GM21576 (cell line): Measurements from ENCODE around the gene TMTC2.

Experiments used
- ATAC-seq: cut with Tn5 transposase; IDR thresholded peaks from one replicate; pipeline ENCODE4 v1.9.1; 2021; ENCODE audit warnings: mild to moderate bottlenecking, moderate library complexity; ENCODE audit not compliant: unreplicated experiment

The TMTC2 gene

GRCh38 chr12:82682326-82682725, 4.4 kb upstream of the TMTC2 start:
- no peak for ATAC-seq

- no peak for ATAC-seq
Measured at GRCh38 chr12:82682851-82683261, 3.9 kb upstream of the TMTC2 start.

GRCh38 chr12:82685790-82686167, 927 bp upstream of the TMTC2 start:
- peak; percentile 56 for ATAC-seq

DNA sequence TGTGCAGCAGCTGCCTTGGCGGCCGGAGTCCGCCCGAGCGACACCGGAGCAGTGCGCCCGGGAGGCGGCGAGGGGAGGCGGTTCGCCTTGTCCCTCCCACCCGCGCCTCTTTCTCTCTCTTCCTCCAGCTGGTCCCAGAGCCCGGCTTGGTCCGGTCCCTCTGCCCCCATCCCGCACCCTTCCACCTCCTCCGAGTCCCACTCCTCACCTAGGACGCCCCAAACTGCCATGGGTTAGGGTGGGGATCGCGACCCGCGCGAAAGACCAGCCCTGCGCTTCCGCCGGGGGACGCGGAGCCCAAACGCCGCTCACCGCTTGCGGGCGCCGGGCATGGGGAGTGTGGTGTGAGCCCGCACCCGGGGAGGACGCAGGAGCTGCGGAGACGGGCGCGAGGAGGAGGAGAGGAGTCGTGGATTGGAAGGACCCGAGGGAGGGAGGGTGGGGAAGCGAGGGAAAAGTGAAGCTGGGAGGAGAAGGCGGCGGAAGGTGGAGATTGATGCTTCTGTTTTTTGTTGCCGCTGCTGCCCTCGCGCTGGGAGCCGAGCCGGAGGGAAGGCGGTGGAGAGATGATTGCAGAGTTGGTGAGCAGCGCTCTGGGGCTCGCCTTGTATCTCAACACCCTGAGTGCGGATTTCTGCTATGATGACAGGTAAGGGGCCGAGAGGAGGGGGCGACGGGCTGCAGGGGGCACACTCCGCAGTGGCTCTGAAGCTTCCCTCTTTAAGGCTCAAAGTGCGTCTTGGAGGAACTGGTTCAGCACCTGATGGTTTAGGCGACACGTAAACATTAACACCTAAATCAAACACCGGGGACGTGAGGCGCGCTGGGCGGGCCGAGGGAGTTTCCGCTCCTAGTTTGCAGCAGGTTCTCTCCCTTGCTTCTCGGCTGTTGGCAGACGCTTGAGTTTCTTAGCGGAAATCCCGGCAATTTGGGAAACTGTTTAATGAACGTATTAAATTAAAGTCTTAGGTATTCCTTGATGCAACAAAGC, 610 bp downstream of the TMTC2 start:
- ATAC-seq: peak; percentile 39

DNA sequence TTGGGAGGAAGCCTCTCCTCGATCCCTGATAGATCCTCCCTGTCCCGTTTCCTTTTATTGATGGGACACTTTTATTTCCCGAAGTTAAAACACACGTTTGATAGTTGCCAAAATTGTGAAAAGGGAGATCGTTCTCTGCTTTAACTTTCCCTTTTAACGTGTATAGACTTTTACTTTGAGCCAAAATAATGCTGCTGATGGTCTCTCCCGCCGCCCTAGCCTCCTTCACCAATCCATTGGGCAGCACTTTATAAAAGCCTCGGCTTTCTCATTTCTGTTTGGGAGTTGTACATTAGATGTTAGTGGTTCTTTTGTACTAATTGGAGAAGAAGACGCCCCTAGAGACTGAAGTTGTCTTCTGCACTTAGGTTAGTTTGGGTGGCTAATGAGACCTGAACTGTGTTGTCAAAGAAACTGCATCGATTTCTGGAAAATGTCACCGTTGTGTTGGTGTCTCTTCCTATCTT, 1.4 kb downstream of the TMTC2 start:
- ATAC-seq: no peak

GRCh38 chr12:82688596-82688995, 1.9 kb downstream of the TMTC2 start:
- no peak for ATAC-seq

- no peak for ATAC-seq
Measured at GRCh38 chr12:82690006-82690405, 3.3 kb downstream of the TMTC2 start.

DNA sequence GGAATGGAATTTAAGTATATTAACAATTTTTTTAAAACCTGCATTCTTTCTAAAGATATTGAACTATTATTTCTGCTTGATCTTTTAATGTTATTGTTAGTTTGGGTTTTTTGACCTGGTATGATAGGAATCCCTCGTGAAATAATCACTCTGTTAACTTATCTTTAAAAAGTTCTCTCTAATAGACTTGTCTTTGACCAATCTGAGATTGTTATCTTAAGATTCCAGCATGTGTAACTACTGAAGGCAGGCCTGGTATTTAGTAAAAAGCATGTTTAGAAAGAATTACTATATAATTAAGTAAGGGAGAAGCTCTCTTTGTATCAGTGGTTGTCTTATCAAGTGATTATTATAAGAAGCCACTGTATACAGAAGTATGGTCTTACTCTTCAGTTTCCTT, 4.8 kb downstream of the TMTC2 start:
- no peak for ATAC-seq

GRCh38 chr12:82694276-82694675, 7.6 kb downstream of the TMTC2 start:
- ATAC-seq: no peak

DNA sequence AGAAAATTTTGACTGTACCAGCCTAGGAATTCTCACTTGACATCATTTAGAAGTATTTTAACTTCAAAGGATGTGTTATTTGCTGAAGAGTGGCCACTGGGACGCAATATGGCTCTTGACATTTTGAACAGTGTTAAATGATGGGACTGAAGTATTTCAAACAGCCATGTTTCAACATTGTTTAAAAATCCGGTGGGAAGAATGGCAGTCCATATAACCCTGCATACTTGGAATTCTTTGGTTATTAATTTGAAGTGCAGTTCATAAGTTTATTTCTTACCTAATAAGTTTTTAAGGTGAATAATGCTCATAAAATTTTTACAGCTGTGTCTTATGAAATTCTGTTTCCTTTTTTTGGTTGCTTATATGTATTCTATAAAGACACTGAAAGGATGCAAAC, 8.3 kb downstream of the TMTC2 start:
- ATAC-seq: no peak

- ATAC-seq: no peak
Measured at GRCh38 chr12:82695531-82695930, 8.8 kb downstream of the TMTC2 start.

DNA sequence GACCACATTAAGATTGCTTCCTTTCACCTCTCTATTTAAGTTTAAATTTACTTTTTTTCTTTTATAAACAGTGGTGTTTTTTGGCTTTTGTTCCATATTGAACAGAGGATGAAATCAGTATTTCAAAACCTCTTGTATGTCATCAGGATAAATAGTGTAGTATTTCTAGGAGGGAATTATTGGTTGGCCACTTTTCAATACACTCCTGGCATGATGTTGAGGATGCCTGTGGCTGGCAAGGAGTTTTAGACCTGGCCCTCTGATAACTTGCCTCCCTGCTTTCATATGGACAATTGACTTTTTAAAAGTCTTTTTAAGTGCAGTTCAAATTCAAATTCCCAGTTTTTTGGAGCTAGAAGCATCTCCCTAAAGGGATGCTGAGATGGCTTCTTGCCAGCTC, 9.8 kb downstream of the TMTC2 start:
- no peak for ATAC-seq

- no peak for ATAC-seq
Measured at GRCh38 chr12:82698708-82699564, 12.2 kb downstream of the TMTC2 start.

GRCh38 chr12:82705774-82706173, 19.1 kb downstream of the TMTC2 start:
- ATAC-seq: no peak

GRCh38 chr12:82708061-82708879, 21.6 kb downstream of the TMTC2 start:
- no peak for ATAC-seq

GRCh38 chr12:82709794-82710355, 23.2 kb downstream of the TMTC2 start:
- no peak for ATAC-seq

GRCh38 chr12:82710741-82711140, 24.0 kb downstream of the TMTC2 start:
- ATAC-seq: no peak

DNA sequence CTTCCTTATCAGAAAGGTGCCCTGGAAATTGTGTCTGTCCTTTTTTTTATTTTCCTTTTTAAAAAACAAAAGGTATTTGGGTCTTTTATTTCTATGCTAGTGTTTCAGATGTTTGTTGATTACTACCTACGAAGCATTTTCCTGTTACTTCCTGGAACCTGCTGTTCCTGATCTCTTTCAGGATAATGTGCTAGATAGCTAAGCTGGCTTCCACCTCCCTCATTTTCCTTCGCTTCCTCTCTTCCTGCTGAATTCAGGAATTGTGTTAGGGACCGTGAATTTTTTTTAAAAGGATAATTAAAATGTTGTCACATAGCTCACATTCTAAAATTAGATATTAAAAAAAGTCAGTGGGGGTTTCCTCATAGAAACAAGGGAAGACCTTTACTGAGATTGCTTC, 27.7 kb downstream of the TMTC2 start:
- ATAC-seq: no peak

- ATAC-seq: no peak
Measured at GRCh38 chr12:82721726-82722125, 35.0 kb downstream of the TMTC2 start.

GRCh38 chr12:82723093-82723492, 36.4 kb downstream of the TMTC2 start:
- ATAC-seq: no peak
